NCI-H2171 treated with DMSO at 0.1 percent for 48 hours (cell line): ENCODE results near the gene ARHGEF37.
"Not testable (repeated sequence)": the region's sequence is repeated elsewhere in the genome, so short reads cannot be mapped to it uniquely, and the experiment has no call there.

Source experiments
- DNase-seq: peaks from one replicate; lab custom pipeline; 2025; lab: John Stamatoyannopoulos, UW

ARHGEF37 gene

DNA sequence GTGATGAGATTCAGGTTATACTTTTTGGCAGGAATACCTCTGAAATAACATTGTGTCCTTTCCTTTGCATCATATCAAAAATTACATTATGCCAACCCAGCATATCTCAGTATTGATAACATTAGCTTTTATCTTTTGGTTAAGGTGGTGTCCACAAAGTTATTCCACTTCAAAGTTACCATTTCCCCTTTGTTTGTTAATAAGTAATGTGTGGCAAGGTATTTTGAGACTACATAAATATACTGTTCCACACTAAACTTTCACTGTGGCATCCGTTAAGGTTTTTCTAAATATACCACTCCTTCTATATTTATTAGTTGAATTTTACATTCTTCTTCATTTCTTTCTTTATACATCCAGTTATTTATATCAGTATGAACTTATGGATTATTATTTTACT is 14.1 kb upstream of the ARHGEF37 start:
- no peak for DNase-seq

DNA sequence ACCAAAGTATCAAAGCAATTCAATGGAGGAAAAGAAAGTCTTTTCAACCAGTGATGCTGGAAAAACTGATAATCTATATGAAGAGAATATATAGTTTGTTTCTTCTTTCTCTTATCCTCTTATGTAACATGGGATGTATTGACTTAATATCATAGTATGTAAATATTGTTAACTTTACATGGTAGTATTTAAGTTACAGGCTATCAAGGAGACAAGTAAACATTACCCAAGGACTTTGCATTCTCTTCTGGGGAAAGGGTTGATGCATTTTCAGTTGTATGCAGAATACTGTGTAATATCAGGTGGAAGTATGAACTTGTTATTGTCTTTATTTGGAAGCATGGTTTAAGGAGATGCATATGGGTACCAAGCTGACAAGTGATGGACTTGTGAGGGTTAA is 9.1 kb upstream of the ARHGEF37 start:
- no peak for DNase-seq

DNA sequence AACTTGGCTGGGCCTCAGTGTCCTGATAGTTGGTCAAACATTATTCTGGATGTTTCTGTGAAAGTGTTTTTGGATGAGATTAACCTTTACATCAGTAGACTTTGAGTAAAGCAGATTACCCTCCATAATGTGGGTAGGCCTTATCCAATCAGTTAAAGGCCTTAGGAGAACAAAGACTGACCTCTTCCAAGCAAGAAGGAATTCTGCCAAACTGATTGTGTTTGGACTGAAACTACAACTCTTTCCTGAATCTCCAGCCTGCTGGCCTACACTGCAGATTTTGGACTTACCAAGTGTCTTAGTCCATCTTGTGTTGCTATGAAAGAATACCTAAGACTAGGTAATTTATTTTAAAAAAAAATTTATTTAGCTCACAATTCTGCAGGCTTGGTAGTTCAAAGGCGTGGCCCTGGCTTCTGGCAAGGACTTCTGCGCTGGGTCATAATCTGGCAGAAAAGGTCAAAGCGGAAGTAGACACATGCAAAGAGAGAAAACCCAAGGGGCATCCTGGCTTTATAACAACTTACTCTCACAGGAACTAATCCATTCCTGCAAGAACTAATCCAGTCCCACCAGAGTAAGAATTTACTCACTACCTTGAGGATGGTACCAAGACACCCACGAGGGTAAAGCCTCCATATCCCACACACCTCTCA is 8.6 kb upstream of the ARHGEF37 start:
- no peak for DNase-seq

DNA sequence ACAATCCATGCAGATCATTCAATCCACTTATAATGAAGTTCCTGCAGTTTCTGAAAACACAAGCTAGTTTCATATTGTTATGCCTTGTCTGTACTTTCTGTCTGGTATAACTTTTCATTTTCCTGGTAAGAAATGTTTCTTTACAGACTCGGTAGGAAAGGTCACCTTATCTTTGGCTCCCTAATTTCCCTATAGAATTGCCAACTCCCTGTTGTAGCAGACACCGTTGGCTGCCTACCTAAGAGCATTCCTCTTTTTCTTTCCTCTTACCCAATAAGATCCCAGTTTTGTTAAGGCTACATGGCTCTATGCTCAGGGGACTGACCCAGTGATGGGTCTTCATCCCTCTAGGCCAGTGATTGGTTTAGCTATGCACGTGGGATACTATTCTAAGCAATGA is 6.2 kb upstream of the ARHGEF37 start:
- no peak for DNase-seq

DNA sequence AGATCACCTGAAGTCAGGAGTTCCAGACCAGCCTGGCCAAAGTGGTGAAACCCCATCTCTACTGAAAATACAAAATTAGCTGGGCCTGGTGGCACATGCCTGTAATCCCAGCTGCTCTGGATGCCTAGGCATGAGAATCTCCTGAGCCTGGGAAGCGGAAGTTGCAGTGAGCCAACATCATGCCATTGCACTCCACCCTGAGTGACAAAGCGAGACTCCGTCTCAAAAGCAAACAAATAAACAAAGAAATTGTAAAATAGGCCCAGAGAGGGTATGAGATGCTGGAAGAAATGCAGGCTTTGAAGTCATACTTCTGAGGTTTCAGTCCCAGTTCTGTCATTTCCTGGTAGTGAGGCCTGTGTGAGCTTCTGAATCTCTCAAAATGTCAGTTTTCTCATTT is 5.3 kb upstream of the ARHGEF37 start:
- no peak for DNase-seq

DNA sequence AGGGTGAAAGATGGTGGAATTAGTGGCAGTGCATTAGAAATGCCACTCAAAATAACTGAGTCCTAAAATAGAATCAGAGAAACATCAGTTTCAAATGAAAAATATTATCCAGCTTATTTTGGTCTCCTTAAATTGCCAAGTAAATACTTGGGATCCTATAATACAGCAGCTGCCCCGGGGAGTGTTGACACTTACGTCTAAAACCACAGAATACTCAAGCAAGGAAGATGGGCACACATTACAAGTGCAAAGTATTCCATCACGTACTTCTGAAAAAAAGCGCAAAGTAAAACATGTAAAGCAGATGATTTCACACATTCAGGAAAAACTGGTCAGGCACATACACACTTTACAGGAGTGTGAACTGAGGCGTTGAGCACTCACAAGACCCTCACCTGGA is 2.4 kb upstream of the ARHGEF37 start:
- no peak for DNase-seq

DNA sequence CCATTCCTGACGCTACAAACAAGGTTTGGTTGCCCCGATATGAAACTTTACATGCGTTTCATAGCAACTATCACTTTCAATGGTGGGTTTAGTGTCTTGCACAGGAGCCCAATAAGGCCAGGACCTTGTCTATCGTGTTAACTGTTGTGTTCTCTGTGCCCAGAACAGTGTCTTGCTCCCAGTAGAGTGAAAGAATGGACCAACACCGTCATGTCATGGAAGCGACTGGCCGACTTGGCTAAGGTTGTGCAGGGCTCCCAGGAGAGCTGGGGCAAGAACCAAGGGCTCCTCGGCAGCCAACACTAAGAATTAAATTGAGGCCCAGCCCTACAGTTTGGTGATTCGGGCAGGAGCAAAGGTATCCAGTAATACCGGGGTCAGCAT is 498 bp upstream of the ARHGEF37 start:
- DNase-seq: no peak

DNA sequence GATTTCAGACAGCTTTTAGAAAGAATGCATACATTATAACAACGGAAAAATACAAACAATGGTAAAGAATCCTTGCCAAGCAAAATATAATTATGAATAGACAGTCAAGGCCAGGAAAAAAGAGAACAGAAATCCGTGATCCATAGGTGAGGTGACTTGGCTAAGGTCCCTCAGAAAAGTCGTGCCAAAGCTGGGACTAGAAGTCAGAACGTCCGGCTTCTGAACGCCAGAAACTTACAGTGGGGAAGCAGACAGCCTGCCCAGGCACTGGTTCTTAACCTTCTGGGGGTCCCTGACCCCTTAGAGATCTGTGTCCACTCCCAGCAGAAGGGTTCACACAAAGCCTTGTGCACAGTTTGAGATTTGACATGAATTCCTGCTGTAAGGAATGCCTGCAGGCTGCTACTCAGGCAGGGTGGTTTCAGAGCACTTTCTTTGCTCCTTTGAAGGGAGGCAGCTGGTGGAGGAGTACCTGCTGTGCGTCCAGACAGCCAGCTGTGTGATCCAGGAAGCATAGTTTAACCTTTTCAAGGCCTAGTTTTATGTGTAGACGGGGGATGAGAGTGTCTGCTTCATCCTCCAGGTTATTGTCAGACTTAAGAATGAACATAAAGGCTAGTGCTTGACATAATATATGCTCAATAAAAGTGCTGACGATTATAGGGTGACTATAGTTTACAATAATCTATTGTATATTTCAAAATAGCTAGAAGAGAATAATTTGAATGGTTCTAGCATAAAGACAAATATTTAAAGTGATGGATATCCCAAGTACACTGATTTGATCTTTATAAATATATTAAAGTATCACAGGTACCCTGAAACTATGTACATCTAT is 852 bp downstream of the ARHGEF37 start:
- peak; percentile 64 for DNase-seq

DNA sequence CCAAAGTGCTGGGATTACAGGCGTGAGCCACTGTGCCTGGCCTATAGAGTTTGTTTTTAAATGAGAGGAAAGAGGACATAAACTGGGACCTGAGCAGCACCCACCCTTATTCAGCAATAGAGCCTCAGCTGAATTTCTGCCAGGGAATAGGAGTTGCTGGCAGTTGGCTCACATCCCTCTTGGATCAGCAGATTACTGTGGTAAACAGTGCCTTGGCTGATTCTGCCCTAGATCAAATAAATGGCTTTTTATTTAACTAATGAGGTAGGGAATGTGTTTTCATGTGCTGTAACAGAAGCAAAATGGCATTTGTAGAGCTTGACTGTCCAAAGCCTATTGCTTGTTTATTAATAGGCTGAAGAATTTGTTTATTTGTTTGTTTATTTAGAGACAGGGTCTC is 2.1 kb downstream of the ARHGEF37 start:
- peak; percentile 12 for DNase-seq

DNA sequence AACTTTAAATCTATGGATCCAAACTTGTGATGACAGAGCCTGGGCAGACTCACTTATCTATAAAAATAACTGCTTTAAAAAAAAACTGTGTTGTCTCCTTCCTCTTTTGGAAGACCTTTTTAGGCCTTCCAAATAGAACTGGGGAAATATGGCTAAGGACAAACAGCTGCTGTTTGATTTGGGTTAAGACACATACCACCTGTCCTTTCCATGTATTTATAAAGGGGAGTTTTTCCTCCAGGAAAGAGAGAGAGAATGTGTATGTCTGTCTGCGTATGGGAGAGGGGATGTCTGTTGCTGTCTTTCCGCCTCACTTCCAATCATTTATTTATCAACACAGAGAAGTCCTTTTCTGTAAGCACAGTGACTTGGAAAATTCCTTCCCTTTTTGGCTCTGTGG is 2.8 kb downstream of the ARHGEF37 start:
- peak; percentile 21 for DNase-seq

DNA sequence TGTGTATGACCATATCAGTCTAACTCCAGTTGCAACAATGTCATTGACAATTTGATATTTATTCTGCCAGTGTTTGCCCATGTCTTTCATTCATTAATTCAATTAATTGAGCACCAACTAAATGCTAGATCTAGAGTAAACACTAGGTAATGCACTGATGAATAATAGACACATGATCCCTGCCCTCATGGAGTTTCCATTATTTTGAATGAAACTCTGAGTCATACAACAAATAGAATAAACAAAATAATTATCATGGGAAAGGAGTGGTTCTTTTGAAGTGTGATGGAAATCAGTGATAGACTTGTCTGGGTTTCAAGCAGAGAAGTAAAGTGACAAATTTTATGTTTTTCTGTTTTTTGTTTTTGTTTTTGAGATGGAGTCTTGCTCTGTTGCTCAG is 4.6 kb downstream of the ARHGEF37 start:
- DNase-seq: no peak

DNA sequence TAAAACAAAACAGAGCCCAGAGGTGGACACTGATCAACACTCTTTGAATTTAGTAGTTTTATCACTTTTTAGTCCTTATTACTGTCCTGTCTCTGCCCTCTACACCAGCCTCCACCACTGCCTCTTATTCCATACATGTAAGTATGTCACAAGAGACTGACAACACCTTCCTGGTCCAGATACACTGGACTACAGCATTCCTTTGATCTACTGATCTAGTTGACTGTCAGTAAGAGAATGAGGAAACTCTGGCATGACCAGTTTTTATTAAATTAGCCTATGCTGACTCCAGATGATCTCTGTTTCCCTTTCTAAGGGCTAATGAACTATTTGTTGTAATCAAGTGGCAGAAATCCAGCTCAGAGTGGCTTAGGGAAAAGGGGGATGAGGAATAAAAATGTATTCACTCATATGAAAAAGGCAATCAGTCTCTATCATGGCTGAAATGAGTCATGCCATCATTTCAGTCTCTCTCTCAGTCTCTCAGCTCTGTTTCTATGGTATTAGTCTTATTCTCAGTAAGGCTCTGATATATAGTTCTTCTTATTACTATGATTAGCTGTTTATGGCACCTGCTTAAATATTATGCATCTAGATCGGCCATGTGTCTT is 5.5 kb downstream of the ARHGEF37 start:
- DNase-seq: no peak

DNA sequence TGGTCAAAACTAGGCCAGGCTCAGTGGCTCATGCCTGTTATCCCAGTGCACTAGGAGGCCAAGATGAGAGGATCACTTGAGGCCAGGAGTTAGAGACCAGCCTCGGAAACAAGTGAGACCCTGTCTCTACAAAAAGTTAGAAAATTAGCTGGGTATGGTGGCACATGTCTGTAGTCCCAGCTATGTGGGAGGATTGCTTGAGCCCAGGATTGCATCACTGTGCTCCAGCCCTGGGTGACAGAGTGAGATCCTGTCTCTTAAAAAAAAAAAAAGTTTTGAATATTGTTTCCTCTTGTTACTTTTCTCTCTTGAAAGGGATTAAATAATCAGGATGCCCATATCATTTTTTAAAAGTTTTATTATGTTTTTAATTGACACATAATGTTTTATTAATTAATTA is 7.6 kb downstream of the ARHGEF37 start:
- no peak for DNase-seq

DNA sequence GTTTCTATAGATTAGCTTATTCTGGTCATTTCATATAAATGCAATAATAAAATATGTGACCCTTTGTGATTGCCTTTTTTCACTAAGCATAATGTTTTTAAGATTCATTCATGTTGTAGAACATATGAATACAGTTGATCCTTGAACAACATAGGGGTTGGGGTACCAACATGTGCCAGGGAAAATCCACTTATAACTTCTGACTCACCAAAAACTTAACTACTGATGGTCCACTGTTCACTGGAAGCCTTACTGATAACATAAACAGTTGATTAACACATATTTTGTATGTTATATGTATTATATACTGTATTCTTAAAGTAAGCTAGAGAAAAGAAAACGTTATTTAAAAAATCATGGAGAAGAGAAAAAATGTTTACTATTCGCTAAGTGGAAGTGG is 12.1 kb downstream of the ARHGEF37 start:
- DNase-seq: no peak

DNA sequence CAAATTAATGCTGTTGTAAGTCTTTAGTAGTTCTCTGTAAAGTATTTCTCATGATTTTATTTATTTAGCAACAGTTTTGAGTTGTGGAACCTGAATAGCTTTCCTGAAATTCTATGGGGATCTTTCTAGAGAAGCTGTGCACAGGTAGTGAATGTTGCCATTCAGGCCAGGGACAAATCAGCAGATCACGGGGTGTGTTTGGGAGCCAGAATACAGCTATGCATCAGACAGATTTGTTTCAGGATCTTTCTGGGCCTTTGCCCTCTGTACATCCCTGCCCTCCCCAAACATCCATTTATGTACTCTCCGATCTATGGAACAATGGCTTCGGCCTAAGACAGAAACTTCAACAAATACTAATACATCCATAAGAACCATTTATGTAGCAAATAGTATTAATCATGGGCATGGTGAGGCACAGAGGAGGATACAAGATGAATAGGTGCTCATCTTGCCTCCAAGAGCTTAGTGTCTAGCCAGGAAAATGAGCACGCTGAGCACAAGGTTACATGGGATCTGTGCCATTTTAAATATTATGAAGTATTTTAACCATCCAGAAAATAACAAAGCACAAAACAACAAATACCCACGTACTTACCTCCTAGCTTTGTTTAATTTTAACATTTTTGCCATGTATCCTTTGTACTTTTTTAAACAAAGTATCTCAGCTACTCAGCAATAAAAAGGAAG is 13.1 kb downstream of the ARHGEF37 start:
- no peak for DNase-seq

DNA sequence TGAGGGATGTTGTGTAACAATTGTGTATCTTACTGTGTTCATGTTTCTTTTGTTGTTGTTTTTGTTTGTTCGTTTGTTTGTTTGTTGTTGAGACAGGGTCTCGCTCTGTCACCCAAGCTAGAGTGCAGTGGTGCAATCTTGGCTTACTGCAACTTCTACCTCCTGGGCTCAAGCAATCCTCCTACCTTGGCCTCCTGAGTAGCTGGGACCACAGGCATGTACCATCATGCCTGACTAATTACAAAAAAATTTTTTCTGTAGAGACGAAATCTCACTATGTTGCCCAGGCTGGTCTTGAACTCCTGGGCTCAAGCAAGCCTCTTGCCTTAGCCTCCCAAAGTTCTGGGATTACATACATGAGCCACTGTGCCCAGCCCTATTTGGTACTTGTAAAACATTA is 13.8 kb downstream of the ARHGEF37 start:
- DNase-seq: not testable (repeated sequence)

DNA sequence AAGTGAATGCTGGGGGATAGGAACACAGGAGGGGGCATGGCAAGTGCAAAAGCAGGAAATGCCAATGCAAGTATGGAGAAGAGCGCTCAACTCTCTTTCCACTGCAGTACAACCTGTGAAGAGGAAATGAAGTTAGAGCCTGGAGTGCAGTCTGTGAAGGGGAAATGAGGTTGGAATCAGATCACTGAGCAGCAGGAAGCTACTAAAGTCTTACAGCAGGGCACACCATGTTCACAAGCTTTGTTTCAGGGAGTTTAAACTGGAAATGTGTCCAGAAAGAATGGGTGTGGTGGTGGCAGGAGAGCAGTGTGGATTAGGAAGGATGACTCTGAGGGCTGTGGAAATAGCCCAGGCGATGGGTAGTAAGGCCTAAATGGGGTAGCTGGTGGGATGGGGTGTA is 15.4 kb downstream of the ARHGEF37 start:
- DNase-seq: no peak

DNA sequence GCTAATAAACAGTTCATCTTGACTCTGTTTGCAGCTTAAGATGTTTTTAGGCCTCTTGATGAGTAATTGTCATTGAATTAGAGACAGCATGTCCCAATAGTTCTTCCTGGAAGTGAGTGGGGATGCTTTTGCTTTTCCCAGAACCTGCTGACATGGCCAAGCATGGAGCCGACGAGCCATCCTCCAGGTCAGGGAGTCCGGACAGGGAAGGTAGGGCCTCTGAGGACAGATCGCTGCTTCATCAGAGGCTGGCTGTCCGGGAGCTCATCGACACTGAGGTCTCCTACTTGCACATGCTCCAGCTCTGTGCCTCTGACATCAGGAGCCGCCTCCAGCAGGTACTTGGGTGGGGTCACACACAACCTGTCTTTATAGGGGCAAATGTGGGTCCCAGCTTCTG is 16.3 kb downstream of the ARHGEF37 start:
- no peak for DNase-seq

DNA sequence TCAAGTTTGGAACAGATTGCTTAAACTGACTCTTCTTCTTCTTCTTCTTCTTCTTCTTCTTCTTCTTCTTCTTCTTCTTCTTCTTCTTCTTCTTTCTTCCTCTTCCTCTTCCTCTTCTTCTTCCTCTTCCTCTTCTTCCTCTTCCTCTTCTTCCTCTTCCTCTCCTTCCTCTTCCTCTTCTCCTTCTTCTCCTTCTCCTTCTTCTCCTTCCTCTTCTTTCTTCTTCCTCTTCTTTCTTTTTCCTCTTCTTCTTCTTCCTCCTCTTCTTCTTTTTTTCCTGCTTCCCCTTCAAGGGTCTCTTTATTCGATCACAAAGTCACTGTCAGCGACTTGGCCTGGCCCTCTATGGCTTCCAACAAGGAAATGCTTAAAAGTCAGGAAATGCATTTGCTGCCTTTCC is 16.9 kb downstream of the ARHGEF37 start:
- not testable (repeated sequence) for DNase-seq

DNA sequence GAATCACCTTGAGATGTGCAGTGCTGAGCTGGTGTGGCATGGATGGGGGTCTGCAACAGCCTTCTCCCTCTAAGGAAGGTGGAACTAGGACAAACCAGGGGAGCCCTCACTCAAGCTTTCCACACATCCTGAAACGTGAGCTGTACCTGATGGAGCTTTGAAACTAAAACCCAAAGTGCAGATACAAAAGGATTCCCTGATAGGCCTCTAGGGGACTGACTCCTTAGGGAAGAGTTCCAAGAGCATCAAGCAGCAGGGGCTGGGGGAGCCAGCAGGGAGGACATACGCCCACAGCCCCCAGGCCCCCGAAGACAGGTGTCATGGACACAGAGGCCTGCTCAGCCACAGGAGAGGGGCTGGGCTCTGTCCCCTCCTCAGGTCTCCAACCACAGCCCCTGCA is 17.7 kb downstream of the ARHGEF37 start:
- DNase-seq: no peak

DNA sequence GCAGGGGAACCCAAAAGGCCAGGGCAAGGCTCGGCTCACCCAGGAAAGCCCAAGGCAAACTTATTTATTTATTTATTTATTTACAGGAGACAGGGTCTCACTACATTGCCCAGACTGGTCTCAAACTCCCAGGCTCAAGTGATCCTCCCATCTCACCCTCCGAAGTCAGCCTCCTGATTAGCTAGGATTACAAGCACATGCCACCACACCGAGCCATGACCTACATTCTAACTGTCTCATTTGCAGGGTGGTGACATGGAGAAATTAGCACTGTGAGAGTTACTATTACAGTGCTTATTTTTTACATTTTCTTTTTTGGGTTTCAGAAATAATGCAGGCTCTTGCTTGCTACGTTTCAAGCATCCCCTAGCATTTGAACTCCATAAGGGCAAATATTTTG is 18.1 kb downstream of the ARHGEF37 start:
- no peak for DNase-seq

DNA sequence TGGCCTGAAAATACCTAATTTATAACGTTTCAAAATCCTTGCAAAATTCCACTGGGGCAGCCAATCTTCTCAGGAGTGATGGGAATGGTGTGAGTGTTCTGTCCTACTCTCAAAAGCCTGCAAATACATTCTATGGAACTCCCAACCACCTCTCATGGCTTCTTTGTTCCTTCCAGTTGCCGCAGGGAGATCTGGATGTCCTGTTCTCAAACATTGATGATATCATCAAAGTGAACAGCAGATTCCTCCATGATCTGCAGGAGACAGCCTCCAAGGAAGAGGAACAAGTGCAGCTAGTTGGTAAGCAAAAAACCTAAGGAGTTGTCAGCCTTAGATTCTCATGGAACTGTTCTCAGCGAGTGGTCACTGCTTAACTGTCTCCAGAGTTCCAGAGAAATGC is 19.6 kb downstream of the ARHGEF37 start:
- no peak for DNase-seq

DNA sequence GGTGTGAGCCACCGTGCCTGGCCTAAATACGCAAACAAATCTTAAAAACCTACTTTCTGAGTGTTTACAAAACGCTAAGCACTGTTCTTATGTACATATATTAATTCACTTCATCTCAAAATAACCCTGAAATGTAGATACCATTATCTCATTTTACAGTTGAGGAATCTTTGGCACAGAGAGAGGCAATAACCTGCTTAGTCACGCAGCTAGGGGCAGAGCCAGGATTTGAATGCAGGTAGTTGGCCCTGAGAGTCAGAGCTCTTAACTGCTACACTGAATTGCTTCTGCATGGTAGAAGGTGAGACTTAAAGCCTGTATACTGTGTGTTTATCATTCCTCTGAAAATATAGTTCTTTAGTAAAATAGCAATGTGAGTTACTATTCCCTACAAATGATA is 21.9 kb downstream of the ARHGEF37 start:
- DNase-seq: no peak
